MM.1S (cell line): ENCODE results near the gene BBX.

Experiments
- EZH2phosphoT487 ChIP-seq: fragments of 300-600 bp; sonication (generic); IDR thresholded peaks from 2 replicates; pipeline ENCODE4 v1.6.1; 2018; ENCODE audit warnings: antibody characterized with exemption, low read length
- TF ChIP-seq, protein P1 (sequence below): fragments of 300-600 bp; sonication (generic); IDR thresholded peaks from 2 replicates; pipeline ENCODE4 v1.5.1; 2016; ENCODE audit warnings: antibody characterized with exemption, low read length, mixed read lengths

DNA sequence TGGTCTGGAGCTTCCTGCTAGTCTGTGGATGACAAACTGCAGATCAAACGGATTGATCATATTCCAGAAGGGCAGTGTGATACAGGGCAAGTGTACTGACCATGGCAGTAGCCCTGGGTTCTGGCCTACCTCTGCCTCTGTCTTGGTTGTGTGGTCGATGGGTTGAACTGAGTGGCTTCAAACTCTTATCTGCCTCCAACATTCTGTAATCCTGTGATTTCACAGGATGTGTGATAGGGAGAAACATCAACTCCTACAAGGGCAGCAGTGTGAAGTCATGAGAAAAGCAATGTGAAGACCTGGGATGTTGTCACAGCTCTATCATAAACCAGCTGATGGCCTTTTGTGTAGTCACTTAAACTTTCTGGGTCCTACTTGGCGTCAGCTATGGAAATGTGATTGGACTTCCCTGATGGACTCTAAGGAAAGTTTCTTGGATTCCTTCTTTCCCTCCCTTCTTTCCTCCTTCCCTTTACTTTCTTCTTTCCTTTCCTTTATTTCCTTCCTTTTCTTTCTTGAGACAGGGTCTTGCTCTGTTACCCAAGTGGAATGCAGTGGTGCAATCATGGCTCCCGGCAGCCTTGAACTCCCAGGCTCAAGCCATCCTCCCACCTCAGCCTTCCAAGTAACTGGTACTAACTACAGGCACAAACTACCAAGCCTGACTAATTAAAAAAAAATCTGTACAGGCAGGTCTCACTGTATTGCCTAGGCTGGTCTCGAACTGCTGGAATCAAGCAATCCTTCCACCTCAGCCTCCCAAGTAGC is 114.8 kb downstream of the BBX start:
- TF ChIP-seq, protein P1, sequence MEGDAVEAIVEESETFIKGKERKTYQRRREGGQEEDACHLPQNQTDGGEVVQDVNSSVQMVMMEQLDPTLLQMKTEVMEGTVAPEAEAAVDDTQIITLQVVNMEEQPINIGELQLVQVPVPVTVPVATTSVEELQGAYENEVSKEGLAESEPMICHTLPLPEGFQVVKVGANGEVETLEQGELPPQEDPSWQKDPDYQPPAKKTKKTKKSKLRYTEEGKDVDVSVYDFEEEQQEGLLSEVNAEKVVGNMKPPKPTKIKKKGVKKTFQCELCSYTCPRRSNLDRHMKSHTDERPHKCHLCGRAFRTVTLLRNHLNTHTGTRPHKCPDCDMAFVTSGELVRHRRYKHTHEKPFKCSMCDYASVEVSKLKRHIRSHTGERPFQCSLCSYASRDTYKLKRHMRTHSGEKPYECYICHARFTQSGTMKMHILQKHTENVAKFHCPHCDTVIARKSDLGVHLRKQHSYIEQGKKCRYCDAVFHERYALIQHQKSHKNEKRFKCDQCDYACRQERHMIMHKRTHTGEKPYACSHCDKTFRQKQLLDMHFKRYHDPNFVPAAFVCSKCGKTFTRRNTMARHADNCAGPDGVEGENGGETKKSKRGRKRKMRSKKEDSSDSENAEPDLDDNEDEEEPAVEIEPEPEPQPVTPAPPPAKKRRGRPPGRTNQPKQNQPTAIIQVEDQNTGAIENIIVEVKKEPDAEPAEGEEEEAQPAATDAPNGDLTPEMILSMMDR, result no peak
- no peak for TF ChIP-seq EZH2phosphoT487
